WTC11 (cell line): ENCODE measurements around the gene REPIN1. TPM values are rescaled to one million over a fixed set of nuclear protein-coding genes. Genes with fewer than 3 reads are reported as not detected.

Experiments
- ATAC-seq: fragments of 200-7000 bp; cut with Tn5 transposase; 2 replicates; pipeline ENCODE4 v1.10.0; 2021; ENCODE audit warnings: mild to moderate bottlenecking, moderate library complexity
- CTCF ChIA-PET: fragments of 300-600 bp; sonication (Branson Sonifier 250); formaldehyde crosslinking; loops from one replicate; lab custom pipeline; 2021; ENCODE audit warnings: antibody characterized with exemption; lab: Charles Lee
- POLR2A ChIA-PET: fragments of 350-600 bp; sonication (Branson Sonifier 250); formaldehyde crosslinking; loops from one replicate; lab custom pipeline; 2021; ENCODE audit warnings: antibody characterized with exemption; lab: Charles Lee
- DNase-seq: peaks from one replicate; pipeline ENCODE4 v3.0.0; 2021; ENCODE audit warnings: low spot score
- H3K27ac Mint-ChIP-seq: 2 replicates; pipeline ENCODE4 v1.8.0; 2021; ENCODE audit warnings: mixed read lengths
- H3K27me3 Mint-ChIP-seq: 2 replicates; pipeline ENCODE4 v1.8.0; 2021; ENCODE audit warnings: low read depth, mild to moderate bottlenecking, moderate library complexity, mixed read lengths
- H3K36me3 Mint-ChIP-seq: 2 replicates; pipeline ENCODE4 v1.8.0; 2021; ENCODE audit warnings: mixed read lengths
- H3K4me1 Mint-ChIP-seq: 2 replicates; pipeline ENCODE4 v1.8.0; 2022; ENCODE audit warnings: mixed read lengths
- H3K4me3 Mint-ChIP-seq: 2 replicates; pipeline ENCODE4 v1.8.0; 2021; ENCODE audit warnings: mild to moderate bottlenecking, moderate library complexity, mixed read lengths
- H3K9me3 Mint-ChIP-seq: 2 replicates; pipeline ENCODE4 v1.8.0; 2021; ENCODE audit warnings: mixed read lengths
- ATF6 ChIP-seq: sonication (generic); formaldehyde crosslinking; IDR thresholded peaks from 2 replicates; pipeline ENCODE4 v1.8.1; 2023; ENCODE audit warnings: mild to moderate bottlenecking, missing genetic modification reagents
- E2F4 ChIP-seq: sonication (generic); formaldehyde crosslinking; IDR thresholded peaks from 2 replicates; pipeline ENCODE4 v1.8.1; 2022; ENCODE audit warnings: low read depth, mild to moderate bottlenecking, moderate library complexity, missing genetic modification reagents, borderline replicate concordance
- E2F5 ChIP-seq: sonication (generic); formaldehyde crosslinking; IDR thresholded peaks from 2 replicates; pipeline ENCODE4 v1.8.1; 2022; ENCODE audit warnings: mild to moderate bottlenecking, moderate library complexity, missing genetic modification reagents
- FOXP4 ChIP-seq: sonication (generic); formaldehyde crosslinking; IDR thresholded peaks from 2 replicates; pipeline ENCODE4 v1.8.0; 2022; ENCODE audit warnings: mild to moderate bottlenecking, missing genetic modification reagents
- GABPB1 ChIP-seq: sonication (generic); formaldehyde crosslinking; IDR thresholded peaks from 2 replicates; pipeline ENCODE4 v1.8.1; 2023; ENCODE audit warnings: mild to moderate bottlenecking, missing genetic modification reagents
- GRHL2 ChIP-seq: fragments of 250-450 bp; sonication (Bioruptor Pico); IDR thresholded peaks from 2 replicates; pipeline ENCODE4 v1.8.0; 2022; ENCODE audit warnings: mild to moderate bottlenecking, moderate library complexity; ENCODE audit not compliant: insufficient replicate concordance, severe bottlenecking
- GTF2I ChIP-seq: fragments of 250-450 bp; sonication (Bioruptor Pico); conservative IDR thresholded peaks from 2 replicates; pipeline ENCODE4 v1.4.0; 2021; ENCODE audit warnings: mild to moderate bottlenecking
- IRF1 ChIP-seq: sonication (generic); formaldehyde crosslinking; IDR thresholded peaks from 2 replicates; pipeline ENCODE4 v1.8.0; 2023; ENCODE audit warnings: missing genetic modification reagents
- IRF2 ChIP-seq: sonication (generic); formaldehyde crosslinking; IDR thresholded peaks from 2 replicates; pipeline ENCODE4 v1.8.0; 2022; ENCODE audit warnings: low read depth, missing genetic modification reagents, borderline replicate concordance
- JUN ChIP-seq: sonication (generic); formaldehyde crosslinking; IDR thresholded peaks from 2 replicates; pipeline ENCODE4 v1.8.0; 2023; ENCODE audit warnings: mild to moderate bottlenecking, missing genetic modification reagents
- MYBL2 ChIP-seq: sonication (generic); formaldehyde crosslinking; IDR thresholded peaks from 2 replicates; pipeline ENCODE4 v1.8.1; 2023; ENCODE audit warnings: mild to moderate bottlenecking, moderate library complexity, missing genetic modification reagents
- NFE2L1 ChIP-seq: sonication (generic); formaldehyde crosslinking; IDR thresholded peaks from 2 replicates; pipeline ENCODE4 v1.8.1; 2023; ENCODE audit warnings: missing genetic modification reagents
- PREB ChIP-seq: sonication (generic); formaldehyde crosslinking; IDR thresholded peaks from 2 replicates; pipeline ENCODE4 v1.8.1; 2022; ENCODE audit warnings: mild to moderate bottlenecking, missing genetic modification reagents, moderate library complexity, borderline replicate concordance
- TP53 ChIP-seq: sonication (generic); formaldehyde crosslinking; IDR thresholded peaks from 2 replicates; pipeline ENCODE4 v1.8.1; 2023; ENCODE audit warnings: mild to moderate bottlenecking, missing genetic modification reagents
- USF1 ChIP-seq: sonication (generic); formaldehyde crosslinking; IDR thresholded peaks from 2 replicates; pipeline ENCODE4 v1.8.0; 2022; ENCODE audit warnings: mild to moderate bottlenecking, missing genetic modification reagents
- ZNF219 ChIP-seq: sonication (generic); formaldehyde crosslinking; IDR thresholded peaks from 2 replicates; pipeline ENCODE4 v1.8.0; 2023; ENCODE audit warnings: missing genetic modification reagents, mild to moderate bottlenecking, borderline replicate concordance
- ZNF317 ChIP-seq: sonication (generic); formaldehyde crosslinking; IDR thresholded peaks from 2 replicates; pipeline ENCODE4 v1.8.1; 2023; ENCODE audit warnings: low read depth, mild to moderate bottlenecking, moderate library complexity, missing genetic modification reagents, borderline replicate concordance
- ZNF416 ChIP-seq: fragments of 250-450 bp; sonication (Bioruptor Pico); IDR thresholded peaks from 2 replicates; pipeline ENCODE4 v1.9.0; 2021; ENCODE audit warnings: mild to moderate bottlenecking, inconsistent platforms
- ZNF423 ChIP-seq: fragments of 250-450 bp; sonication (Bioruptor Pico); IDR thresholded peaks from 2 replicates; pipeline ENCODE4 v2.1.2; 2022; ENCODE audit warnings: mild to moderate bottlenecking, moderate library complexity
- total RNA-seq: library from RNA; stranded (reverse); gene quantifications from 3 replicates; pipeline ENCODE4 v1.2.3, GENCODE V29; 2021

The REPIN1 gene
- total RNA-seq, 1 experiment from 2014 or later: 130 TPM

GRCh38 chr7:150404805-150405583, 36.4 kb downstream of the REPIN1 start (continued):
- TF ChIP-seq IRF1 (CRISPR knock-in tag) (0 out of 2 replicates have a peak, but pooled peaks have one; percentile 12), ZNF416 (CRISPR knock-in tag) (no peak), ZNF219 (CRISPR knock-in tag) (no peak), FOXP4 (0 out of 2 replicates have a peak, but pooled peaks have one; percentile 46), GRHL2 (CRISPR knock-in tag) (no peak), NFE2L1 (CRISPR knock-in tag) (0 out of 2 replicates have a peak, but pooled peaks have one; percentile 33), MYBL2 (CRISPR knock-in tag) (peak; percentile 44; the same call in 1 of the 2 replicates), USF1 (CRISPR knock-in tag) (peak; percentile 60), ZNF317 (peak; percentile 26; the same call in 1 of the 2 replicates), TP53 (CRISPR knock-in tag) (no peak), JUN (CRISPR knock-in tag) (no peak), IRF2 (CRISPR knock-in tag) (no peak), PREB (CRISPR knock-in tag) (no peak), GABPB1 (peak; percentile 62), E2F5 (CRISPR knock-in tag) (peak; percentile 83), ZNF423 (CRISPR knock-in tag) (peak; percentile 52; the same call in 1 of the 2 replicates)

- ChIA-PET POLR2A (interaction anchor here (0.8 to 6.5 kb wide), 8 partner anchors 21 to 76 kb away, joined by 3 to 50 read pairs (median 6); partner anchors contain the start of gene REPIN1), CTCF (interaction anchor here (0.5 to 3.1 kb wide), 8 partner anchors 13 to 963 kb away, joined by 3 to 9 read pairs (median 3); partner anchors contain the start of genes RARRES2 and REPIN1)
- DNase-seq (peak; percentile 67), ATAC-seq (peak; percentile 6)
- H3K27ac Mint-ChIP-seq: peak overlapping the region; percentile 90
- H3K27me3 Mint-ChIP-seq: no peaks in the 10 kb centered on the region
- H3K9me3 Mint-ChIP-seq: no peaks in the 10 kb centered on the region
- H3K36me3 Mint-ChIP-seq: peaks cover under 1% of the 10 kb centered on the region
- no peak for TF ChIP-seq ATF6 (CRISPR knock-in tag)
- 0 out of 2 replicates have a peak, but pooled peaks have one; percentile 14 for TF ChIP-seq GTF2I
- no peak for TF ChIP-seq E2F4 (CRISPR knock-in tag)
- TF ChIP-seq MYBL2 (CRISPR knock-in tag): 0 out of 2 replicates have a peak, but pooled peaks have one; percentile 6
- peaks cover 57% of the 10 kb centered on the region for H3K4me1 Mint-ChIP-seq
- H3K4me3 Mint-ChIP-seq: peak overlapping the region; percentile 76
Observed at GRCh38 chr7:150405584-150406311, 37.1 kb downstream of the REPIN1 start.
